ENCODE data around the gene PHEX.

The PHEX gene

GRCh38 chrX:22159071-22159470 is 126.9 kb downstream of the PHEX start:
- DNase-seq: no peak

- no peak for DNase-seq
Observed at GRCh38 chrX:22163326-22163725, 131.2 kb downstream of the PHEX start.

GRCh38 chrX:22164770-22165388 is 132.8 kb downstream of the PHEX start:
- no peak for DNase-seq

- DNase-seq: no peak
Observed at GRCh38 chrX:22165732-22166457, 133.8 kb downstream of the PHEX start.

- no peak for DNase-seq
Observed at GRCh38 chrX:22171287-22172060, 139.3 kb downstream of the PHEX start.

GRCh38 chrX:22173966-22174365 is 141.8 kb downstream of the PHEX start:
- no peak for DNase-seq

GRCh38 chrX:22177950-22178515 is 145.9 kb downstream of the PHEX start:
- DNase-seq: no peak

GRCh38 chrX:22184096-22184495 is 152.0 kb downstream of the PHEX start:
- DNase-seq: no peak

- no peak for DNase-seq
Observed at GRCh38 chrX:22186165-22186564, 154.0 kb downstream of the PHEX start.

- peak; percentile 13 to 53 for DNase-seq
Observed at GRCh38 chrX:22192419-22193060, 160.4 kb downstream of the PHEX start.

GRCh38 chrX:22193851-22194659 is 161.9 kb downstream of the PHEX start:
- no peak for DNase-seq

- no peak for DNase-seq
Observed at GRCh38 chrX:22194660-22194945, 162.5 kb downstream of the PHEX start.

- no peak for DNase-seq
Observed at GRCh38 chrX:22196149-22196548, 164.0 kb downstream of the PHEX start.

GRCh38 chrX:22202251-22202650 is 170.1 kb downstream of the PHEX start:
- DNase-seq: no peak

- DNase-seq: no peak
Observed at GRCh38 chrX:22203186-22203585, 171.1 kb downstream of the PHEX start.

- no peak for DNase-seq
Observed at GRCh38 chrX:22206781-22207180, 174.7 kb downstream of the PHEX start.

GRCh38 chrX:22220941-22221340 is 188.8 kb downstream of the PHEX start:
- DNase-seq: no peak

- no peak for DNase-seq
Observed at GRCh38 chrX:22234380-22234779, 202.3 kb downstream of the PHEX start.

- no peak for DNase-seq
Observed at GRCh38 chrX:22237479-22237878, 205.4 kb downstream of the PHEX start.

GRCh38 chrX:22246620-22247019 is 214.5 kb downstream of the PHEX start:
- DNase-seq: no peak

- no peak for DNase-seq
Observed at GRCh38 chrX:22247169-22247568, 215.0 kb downstream of the PHEX start.

GRCh38 chrX:22248401-22248800 is 216.3 kb downstream of the PHEX start:
- DNase-seq: no peak
